Keratinocyte (primary cell): ENCODE measurements around the gene REN. TPM values are rescaled to one million over a fixed set of nuclear protein-coding genes. Genes with fewer than 3 reads are reported as not detected.
A peak's percentile ranks its signal among the peaks of the same experiment; 100 is the strongest.

Source experiments
- DNase-seq: peaks from one replicate; pipeline ENCODE4 v3.0.0-alpha.2; 2011; ENCODE audit warnings: low read depth, missing footprints, low spot score
- FAIRE-seq: peaks from 2 replicates; lab custom pipeline; 2011; peaks lifted over from hg19 to GRCh38; lab: Jason Lieb, UNC
- H2AFZ ChIP-seq: 2 replicates; pipeline ENCODE4 v1.6.0; 2012; ENCODE audit warnings: low read length, control low read depth, inconsistent platforms; ENCODE audit not compliant: control insufficient read depth
- H3K27ac ChIP-seq: 2 replicates; pipeline ENCODE4 v1.5.1; 2011; ENCODE audit warnings: low read length; ENCODE audit not compliant: control insufficient read depth, insufficient read depth
- H3K27me3 ChIP-seq: 3 replicates; pipeline ENCODE4 v1.6.0; 2011; ENCODE audit warnings: low read length; ENCODE audit not compliant: control insufficient read depth, insufficient read depth; ENCODE audit errors: extremely low read depth
- H3K36me3 ChIP-seq, 2 experiments: 2 replicates in 1 of 2; 3 replicates in 1 of 2; pipeline ENCODE4 v1.5.1; 2011; ENCODE audit warnings: low read length in 2 of 2, mild to moderate bottlenecking in 1 of 2; ENCODE audit not compliant: control insufficient read depth in 2 of 2, insufficient read depth in 2 of 2; ENCODE audit errors: extremely low read depth in 1 of 2
- H3K4me1 ChIP-seq: 3 replicates; pipeline ENCODE4 v1.5.1; 2011; ENCODE audit warnings: low read length; ENCODE audit not compliant: control insufficient read depth, insufficient read depth; ENCODE audit errors: extremely low read depth
- H3K4me2 ChIP-seq: 3 replicates; pipeline ENCODE4 v1.6.0; 2011; ENCODE audit warnings: low read depth, low read length; ENCODE audit not compliant: control insufficient read depth, insufficient read depth; ENCODE audit errors: extremely low read depth
- H3K4me3 ChIP-seq, 3 experiments: fragments of 200-600 bp in 1 of 3; sonication (generic) in 1 of 3; 2 replicates in 2 of 3; 3 replicates in 1 of 3; pipeline ENCODE4 v1.5.1; 2011 to 2016; ENCODE audit warnings: low read length in 3 of 3, mild to moderate bottlenecking in 3 of 3, control low read depth in 2 of 3, inconsistent platforms in 1 of 3, low read depth in 1 of 3, mixed read lengths in 1 of 3, mixed run types in 1 of 3, moderate library complexity in 1 of 3; ENCODE audit not compliant: control insufficient read depth in 2 of 3, insufficient read depth in 2 of 3; ENCODE audit errors: extremely low read depth in 1 of 3
- H3K79me2 ChIP-seq: 2 replicates; pipeline ENCODE4 v1.6.0; 2012; ENCODE audit warnings: low read length; ENCODE audit not compliant: control insufficient read depth, insufficient read depth
- H3K9ac ChIP-seq: 3 replicates; pipeline ENCODE4 v1.6.0; 2011; ENCODE audit warnings: low read length; ENCODE audit not compliant: control insufficient read depth, insufficient read depth; ENCODE audit errors: extremely low read depth
- H3K9me1 ChIP-seq: 3 replicates; pipeline ENCODE4 v1.6.0; 2011; ENCODE audit warnings: low read length; ENCODE audit not compliant: control insufficient read depth, insufficient read depth; ENCODE audit errors: extremely low read depth
- H3K9me3 ChIP-seq: 2 replicates; pipeline ENCODE4 v1.5.1; 2012; ENCODE audit warnings: low read depth, low read length; ENCODE audit not compliant: control insufficient read depth
- H4K20me1 ChIP-seq: 3 replicates; pipeline ENCODE4 v1.6.0; 2011; ENCODE audit warnings: low read length; ENCODE audit not compliant: control insufficient read depth, insufficient read depth; ENCODE audit errors: extremely low read depth
- CTCF ChIP-seq, 3 experiments: IDR thresholded peaks in 1 of 3; conservative IDR thresholded peaks in 1 of 3; optimal IDR thresholded peaks in 1 of 3; 2 replicates in 2 of 3; 3 replicates in 1 of 3; pipeline versions ENCODE3 to v1.5.1; 2011; ENCODE audit warnings: low read length in 3 of 3, mild to moderate bottlenecking in 3 of 3, moderate library complexity in 2 of 3, control low read depth in 1 of 3, inconsistent platforms in 1 of 3; ENCODE audit not compliant: insufficient read depth in 2 of 3; ENCODE audit errors: extremely low read depth in 1 of 3
- EZH2 ChIP-seq: IDR thresholded peaks from one replicate; pipeline ENCODE4 v1.6.1; 2012; ENCODE audit warnings: inconsistent platforms, mild to moderate bottlenecking, low read length, moderate library complexity
- dilution Hi-C: fragments of 300-500 bp; cut with MboI; formaldehyde crosslinking; loops from one replicate; pipeline ENCODE4 v1.7.0; 2020; ENCODE audit warnings: low sequenced_read_pairs; ENCODE audit not compliant: extremely low pct_ligation_motif_present
- polyA minus RNA-seq, 3 experiments: library from RNA; depleted of rRNA, polyadenylated mRNA; stranded (reverse); fragments of >200 nt; gene quantifications; 1 replicate in 1 of 3; 2 replicates in 1 of 3; 3 replicates in 1 of 3; pipeline ENCODE4 v1.2.3, GENCODE V29; 2011
- polyA plus RNA-seq, 5 experiments: library from polyadenylated mRNA; depleted of rRNA in 3 of 5; stranded (reverse) in 3 of 5; stranded (forward) in 1 of 5; unstranded in 1 of 5; fragments of >200 nt; gene quantifications; 1 replicate in 1 of 5; 2 replicates in 3 of 5; 3 replicates in 1 of 5; pipeline versions ENCODE4 v1.2.1 to v1.2.3, GENCODE V29; 2011 to 2012; ENCODE audit warnings: missing spikeins in 2 of 5, low read depth in 1 of 5, low replicate concordance in 1 of 5

The REN gene
- 0.05 TPM in 1 of 3 replicates, not detected in the others for polyA plus RNA-seq
- polyA plus RNA-seq (2011; ENCODE audit: low read depth) = not detected
- polyA plus RNA-seq (2011; cell fraction: cytosol; rRNA removed) = not detected in 2 replicates
- not detected in 2 replicates for polyA plus RNA-seq (2011; cell fraction: nucleus; rRNA removed)
- polyA plus RNA-seq (2012; ENCODE audit: low replicate concordance) = 0.10 and 0.23 TPM in 2 replicates
- polyA minus RNA-seq = not detected in 3 replicates
- polyA minus RNA-seq (2011; cell fraction: cytosol; rRNA and poly(A)+ RNA removed) = not detected
- polyA minus RNA-seq (2011; cell fraction: nucleus; rRNA and poly(A)+ RNA removed) = not detected in 2 replicates

DNA sequence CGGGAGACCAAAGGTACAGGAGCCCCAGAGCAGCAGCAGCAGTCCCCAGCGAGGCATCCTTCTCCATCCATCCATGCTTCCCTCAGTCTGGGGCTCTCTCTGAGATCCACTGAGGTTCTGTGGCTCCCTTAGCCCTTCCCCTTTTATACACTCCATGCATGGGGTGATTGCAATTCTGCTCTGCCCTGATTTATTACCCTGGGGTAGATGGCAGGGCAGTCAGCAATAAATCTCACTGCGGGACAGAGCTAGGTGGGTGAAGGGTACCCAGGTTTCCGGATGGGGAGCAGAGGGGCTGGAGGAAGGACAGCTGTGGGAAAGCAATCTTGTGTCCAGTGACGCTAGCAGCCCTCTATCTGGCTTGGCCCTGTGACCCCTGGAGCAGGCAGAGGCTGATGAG is at the start of gene REN:
TSS of gene REN (minus strand) at position 119 of the 400 bp plus-strand sequence. CDS start at position 75, 44 bp downstream.
- no peak for TF ChIP-seq EZH2
- no peak for TF ChIP-seq CTCF (optimal IDR thresholded peaks at IDR 0.05 in 1 of 3, IDR thresholded peaks at IDR 0.05 in 1 of 3, conservative IDR thresholded peaks at IDR 0.05 in 1 of 3; ENCODE audit: extremely low read depth in 1 of 3, insufficient read depth in 2 of 3, low read length in 3 of 3)
- Histone ChIP-seq H3K9ac (no peak within 1 kb of the TSS), H3K4me3 (no peak within 1 kb of the TSS), H3K36me3 (no peaks in the 10 kb centered on the region), H3K9me1 (no peaks in the 10 kb centered on the region), H3K27ac (no peak within 1 kb of the TSS), H3K4me2 (no peak within 1 kb of the TSS), H4K20me1 (no peaks in the 10 kb centered on the region), H3K4me1 (peaks cover 13% of the 10 kb centered on the region), H3K27me3 (no peaks in the 10 kb centered on the region), H3K9me3 (peaks cover 6% of the 10 kb centered on the region), H2AFZ (no peak within 1 kb of the TSS), H3K79me2 (no peaks in the 10 kb centered on the region)
- DNase-seq (no peak), FAIRE-seq (no peak)
- dilution Hi-C loops = no loop called here

DNA sequence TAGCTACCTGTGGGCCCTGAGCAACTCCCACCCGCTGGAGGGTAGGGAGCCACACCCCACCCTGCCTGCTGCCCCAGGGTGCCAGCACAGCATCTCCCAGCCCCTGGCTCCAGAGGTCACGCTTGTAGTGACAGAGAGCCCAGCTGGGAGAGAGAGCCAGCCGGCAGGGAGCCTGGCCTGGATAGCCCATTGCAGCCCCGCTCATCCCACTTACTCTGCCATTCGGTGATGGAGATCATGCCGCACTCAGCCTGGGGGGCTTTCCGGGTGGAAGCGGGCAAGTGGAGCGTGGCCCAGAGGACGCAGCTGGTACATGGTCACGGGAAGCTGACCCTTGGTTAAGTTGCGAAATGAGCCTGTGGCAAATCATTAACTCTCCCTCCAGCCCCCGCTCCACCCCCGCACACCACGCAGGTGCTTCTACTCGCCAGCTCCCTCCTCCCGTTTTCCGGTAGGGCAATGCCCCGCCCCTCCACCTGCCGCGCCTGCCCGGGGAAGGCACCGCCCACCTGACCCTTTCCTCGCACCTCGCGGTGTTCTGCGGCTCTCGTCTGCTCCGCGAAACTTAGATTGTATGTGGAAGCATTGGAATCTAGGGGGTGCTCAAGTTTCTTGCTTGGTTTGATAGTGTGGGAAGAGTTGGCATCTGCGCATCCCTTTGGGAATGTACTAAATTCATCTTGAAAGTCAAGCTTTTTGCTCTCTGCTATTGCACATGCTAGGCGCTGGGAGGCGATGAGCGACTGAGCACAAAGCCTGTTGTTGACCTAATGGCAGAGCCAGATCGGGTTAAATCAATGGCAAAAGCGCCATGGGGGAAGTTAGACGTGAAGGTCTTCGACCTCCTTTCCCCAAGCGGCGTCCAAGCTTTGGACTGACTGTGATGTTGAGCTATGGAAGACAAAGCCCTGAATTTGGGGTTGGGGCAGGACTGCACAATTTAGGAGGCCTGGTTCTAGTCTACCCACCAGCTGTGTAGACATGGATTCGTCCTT is 47.8 kb upstream of the REN start, which contains the start of gene GOLT1A:
TSS of gene GOLT1A (minus strand) at position 321 of the 995 bp plus-strand sequence. CDS start at position 239, 82 bp downstream.
- Histone ChIP-seq H3K9me3 (no peaks in the 10 kb centered on the region), H3K4me3 (peak within 1 kb of the TSS in 2 of 3 experiments; percentile 12 to 30), H3K4me1 (peaks cover 10% of the 10 kb centered on the region), H3K4me2 (peak within 1 kb of the TSS; percentile 67), H3K27me3 (no peaks in the 10 kb centered on the region), H3K36me3 (no peaks in the 10 kb centered on the region), H2AFZ (peak within 1 kb of the TSS; percentile 47), H3K79me2 (no peaks in the 10 kb centered on the region), H3K9me1 (no peaks in the 10 kb centered on the region), H3K27ac (no peak within 1 kb of the TSS), H3K9ac (no peak within 1 kb of the TSS), H4K20me1 (no peaks in the 10 kb centered on the region)
- DNase-seq = peak; percentile 36
- TF ChIP-seq CTCF (optimal IDR thresholded peaks at IDR 0.05 in 1 of 3, IDR thresholded peaks at IDR 0.05 in 1 of 3, conservative IDR thresholded peaks at IDR 0.05 in 1 of 3; ENCODE audit: extremely low read depth in 1 of 3, insufficient read depth in 2 of 3, low read length in 3 of 3) (peak; percentile 74 to 89 (median 77)), EZH2 (no peak)
- dilution Hi-C loops = no loop called here
- FAIRE-seq = peak; percentile 92
